Osteoblast (primary cell): ENCODE measurements around the gene DENND1B. TPM values are rescaled to one million over a fixed set of nuclear protein-coding genes. Genes with fewer than 3 reads are reported as not detected.
"Not testable (repeated sequence)": the region's sequence is repeated elsewhere in the genome, so short reads cannot be mapped to it uniquely, and the experiment has no call there.

ENCODE experiments used
- DNase-seq: peaks from one replicate; pipeline ENCODE4 v3.0.0; 2011; ENCODE audit warnings: low spot score, mixed read lengths; ENCODE audit not compliant: insufficient read length; ENCODE audit errors: missing footprints
- H2AFZ ChIP-seq: 2 replicates; pipeline ENCODE4 v1.6.0; 2011; ENCODE audit warnings: mild to moderate bottlenecking, low read length
- H3K27ac ChIP-seq: 2 replicates; pipeline ENCODE4 v1.5.1; 2011; ENCODE audit warnings: mild to moderate bottlenecking, low read depth, low read length, moderate library complexity
- H3K27me3 ChIP-seq: 2 replicates; pipeline ENCODE4 v1.6.0; 2012; ENCODE audit warnings: mild to moderate bottlenecking, control low read depth, inconsistent platforms, low read length, moderate library complexity; ENCODE audit not compliant: insufficient read depth
- H3K36me3 ChIP-seq: 2 replicates; pipeline ENCODE4 v1.5.1; 2011; ENCODE audit warnings: mild to moderate bottlenecking, low read length, control low read depth, moderate library complexity; ENCODE audit not compliant: insufficient read depth
- H3K4me1 ChIP-seq: 2 replicates; pipeline ENCODE4 v1.5.1; 2011; ENCODE audit warnings: mild to moderate bottlenecking, low read length, control low read depth, moderate library complexity; ENCODE audit not compliant: insufficient read depth
- H3K4me2 ChIP-seq: 2 replicates; pipeline ENCODE4 v1.6.0; 2011; ENCODE audit warnings: mild to moderate bottlenecking, low read length; ENCODE audit not compliant: insufficient read depth
- H3K4me3 ChIP-seq: fragments of 200-600 bp; sonication (generic); 3 replicates; pipeline ENCODE4 v1.5.1; 2012; ENCODE audit warnings: mild to moderate bottlenecking, low read length, inconsistent platforms; ENCODE audit not compliant: insufficient read depth
- H3K79me2 ChIP-seq: 2 replicates; pipeline ENCODE4 v1.6.0; 2012; ENCODE audit warnings: mild to moderate bottlenecking, low read length, control low read depth, inconsistent platforms; ENCODE audit not compliant: insufficient read depth
- H3K9me3 ChIP-seq: 2 replicates; pipeline ENCODE4 v1.5.1; 2011; ENCODE audit warnings: low read depth, low read length, control low read depth
- H4K20me1 ChIP-seq: 2 replicates; pipeline ENCODE4 v1.6.0; 2012; ENCODE audit warnings: mild to moderate bottlenecking, low read length, control low read depth; ENCODE audit not compliant: insufficient read depth
- total RNA-seq: library from RNA; depleted of rRNA; stranded (reverse); fragments of >200 nt; gene quantifications from 2 replicates; pipeline ENCODE4 v1.2.3, GENCODE V29; 2012
- TF ChIP-seq, protein P1 (sequence below): IDR thresholded peaks from 2 replicates; pipeline ENCODE4 v1.5.1; 2011; ENCODE audit warnings: mild to moderate bottlenecking, low read depth, low read length, moderate library complexity; ENCODE audit errors: extremely low read depth

The DENND1B gene
- total RNA-seq, 1 donor = 22.4 TPM

GRCh38 chr1:197705941-197706340, 69.3 kb downstream of the DENND1B start:
- H4K20me1 ChIP-seq = no peaks in the 10 kb centered on the region
- H3K36me3 ChIP-seq = no peaks in the 10 kb centered on the region
- H3K27me3 ChIP-seq = no peaks in the 10 kb centered on the region
- no peak overlapping the region for H3K27ac ChIP-seq
- H3K79me2 ChIP-seq = peaks cover 2% of the 10 kb centered on the region
- no peak overlapping the region for H3K4me2 ChIP-seq
- H3K4me1 ChIP-seq = no peaks in the 10 kb centered on the region
- H3K4me3 ChIP-seq = no peak overlapping the region
- H3K9me3 ChIP-seq = no peaks in the 10 kb centered on the region
- no peak overlapping the region for H2AFZ ChIP-seq
- TF ChIP-seq, protein P1, sequence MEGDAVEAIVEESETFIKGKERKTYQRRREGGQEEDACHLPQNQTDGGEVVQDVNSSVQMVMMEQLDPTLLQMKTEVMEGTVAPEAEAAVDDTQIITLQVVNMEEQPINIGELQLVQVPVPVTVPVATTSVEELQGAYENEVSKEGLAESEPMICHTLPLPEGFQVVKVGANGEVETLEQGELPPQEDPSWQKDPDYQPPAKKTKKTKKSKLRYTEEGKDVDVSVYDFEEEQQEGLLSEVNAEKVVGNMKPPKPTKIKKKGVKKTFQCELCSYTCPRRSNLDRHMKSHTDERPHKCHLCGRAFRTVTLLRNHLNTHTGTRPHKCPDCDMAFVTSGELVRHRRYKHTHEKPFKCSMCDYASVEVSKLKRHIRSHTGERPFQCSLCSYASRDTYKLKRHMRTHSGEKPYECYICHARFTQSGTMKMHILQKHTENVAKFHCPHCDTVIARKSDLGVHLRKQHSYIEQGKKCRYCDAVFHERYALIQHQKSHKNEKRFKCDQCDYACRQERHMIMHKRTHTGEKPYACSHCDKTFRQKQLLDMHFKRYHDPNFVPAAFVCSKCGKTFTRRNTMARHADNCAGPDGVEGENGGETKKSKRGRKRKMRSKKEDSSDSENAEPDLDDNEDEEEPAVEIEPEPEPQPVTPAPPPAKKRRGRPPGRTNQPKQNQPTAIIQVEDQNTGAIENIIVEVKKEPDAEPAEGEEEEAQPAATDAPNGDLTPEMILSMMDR = no peak
- no peak for DNase-seq

DNA sequence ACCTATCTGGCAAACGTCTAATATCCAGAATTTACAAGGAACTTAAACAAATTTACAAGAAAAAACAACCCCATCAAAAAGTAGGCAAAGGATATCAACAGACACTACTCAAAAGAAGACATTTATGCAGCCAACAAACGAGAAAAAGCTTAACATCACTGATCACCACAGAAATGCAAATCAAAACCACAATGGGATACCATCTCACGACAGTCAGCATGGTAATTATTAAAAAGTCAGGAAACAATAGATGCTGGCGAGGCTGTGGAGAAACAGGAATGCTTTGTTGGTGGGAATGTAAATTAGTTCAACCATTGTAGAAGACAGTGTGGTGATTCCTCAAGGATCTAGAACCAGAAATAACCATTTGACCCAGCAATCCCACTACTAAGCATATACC, 74.6 kb downstream of the DENND1B start:
- H3K4me2 ChIP-seq, H3K79me2 ChIP-seq, H3K27ac ChIP-seq, DNase-seq, H3K9me3 ChIP-seq, H4K20me1 ChIP-seq, H3K4me3 ChIP-seq, H2AFZ ChIP-seq, H3K4me1 ChIP-seq, H3K36me3 ChIP-seq, H3K27me3 ChIP-seq: not testable (repeated sequence)

GRCh38 chr1:197696372-197696771, 78.9 kb downstream of the DENND1B start:
- DNase-seq = no peak
- H3K27ac ChIP-seq = no peak overlapping the region
- TF ChIP-seq, protein P1 = no peak
- H3K27me3 ChIP-seq = no peaks in the 10 kb centered on the region
- H4K20me1 ChIP-seq = peaks cover 3% of the 10 kb centered on the region
- H3K36me3 ChIP-seq = no peaks in the 10 kb centered on the region
- no peak overlapping the region for H3K4me2 ChIP-seq
- H3K4me3 ChIP-seq = no peak overlapping the region
- H3K79me2 ChIP-seq = no peaks in the 10 kb centered on the region
- H3K4me1 ChIP-seq = no peaks in the 10 kb centered on the region
- H2AFZ ChIP-seq = no peak overlapping the region
- H3K9me3 ChIP-seq = no peaks in the 10 kb centered on the region

DNA sequence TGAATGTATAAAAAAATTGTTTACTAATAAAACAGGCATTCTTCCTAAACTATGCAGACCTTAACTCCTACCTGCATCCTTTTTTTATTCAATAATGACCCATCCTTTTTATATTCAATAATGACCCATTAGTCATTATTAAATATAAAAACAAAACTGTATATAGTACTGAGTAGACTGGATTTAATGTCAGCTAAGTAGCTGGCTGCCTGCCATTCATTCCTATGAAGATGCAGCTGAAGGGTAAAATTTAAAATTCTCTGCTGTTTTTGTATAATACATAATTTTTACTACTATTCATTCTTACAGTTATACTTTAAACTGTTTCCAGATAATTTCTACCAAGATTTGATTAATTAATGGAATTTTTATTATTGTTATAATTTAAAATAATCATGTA, 79.3 kb downstream of the DENND1B start:
- H3K36me3 ChIP-seq = no peaks in the 10 kb centered on the region

More for the DNA sequence above, 79.3 kb downstream of the DENND1B start:
- H2AFZ ChIP-seq = no peak overlapping the region
- no peaks in the 10 kb centered on the region for H3K4me1 ChIP-seq
- H3K79me2 ChIP-seq = no peaks in the 10 kb centered on the region
- H4K20me1 ChIP-seq = peaks cover 3% of the 10 kb centered on the region
- no peak overlapping the region for H3K27ac ChIP-seq
- TF ChIP-seq, protein P1 = no peak
- no peaks in the 10 kb centered on the region for H3K27me3 ChIP-seq
- H3K9me3 ChIP-seq = no peaks in the 10 kb centered on the region
- no peak for DNase-seq
- H3K4me2 ChIP-seq = no peak overlapping the region
- H3K4me3 ChIP-seq = no peak overlapping the region
